Pancreas (tissue), 10 donors: ENCODE data around the gene DIAPH3. TPM values are rescaled to one million over a fixed set of nuclear protein-coding genes. Genes with fewer than 3 reads are reported as not detected.

Source experiments
- ATAC-seq, 4 donors: fragments of 200-7000 bp; cut with Tn5 transposase; one replicate each; pipeline versions ENCODE4 v1.8.0 to v1.9.1; 2020; ENCODE audit warnings: mild to moderate bottlenecking in 4 of 4, moderate library complexity in 4 of 4
- DNase-seq, 6 donors: peaks; one replicate each; pipeline ENCODE4 v3.0.0-alpha.2; 2020
- FAIRE-seq: peaks from 2 replicates; lab custom pipeline; 2012; peaks lifted over from hg19 to GRCh38; lab: Jason Lieb, UNC
- H3K27ac ChIP-seq, 4 donors: fragments of 200-600 bp; sonication (generic); 1 replicate in 3 of 4; 2 replicates in 1 of 4; pipeline versions ENCODE4 v1.5.0 to v1.8.0; 2020
- H3K27me3 ChIP-seq, 4 donors: fragments of 200-600 bp; one replicate each; pipeline ENCODE4 v1.8.0; 2021
- H3K36me3 ChIP-seq, 3 donors: fragments of 200-600 bp; sonication (generic) in 1 of 3; one replicate each; pipeline versions ENCODE4 v1.5.0 to v1.8.0; 2020 to 2021
- H3K4me1 ChIP-seq, 3 donors: fragments of 200-600 bp; one replicate each; pipeline ENCODE4 v1.8.0; 2021
- H3K4me3 ChIP-seq, 4 donors: fragments of 200-600 bp; sonication (generic) in 2 of 4; one replicate each; pipeline versions ENCODE4 v1.5.0 to v1.8.0; 2020 to 2021
- H3K9me3 ChIP-seq, 4 donors: fragments of 200-600 bp; one replicate each; pipeline ENCODE4 v1.8.0; 2021
- WGBS, 2 donors: extraction: QIAGEN DNeasy Blood & Tissue Kit; methylation state at CpG; one replicate each; pipeline ENCODE4 v1.1.7; 2013; 5-methylcytosine and 5-hydroxymethylcytosine counted together
- intact Hi-C, 3 donors: fragments of 100-400 bp; cut with DNase I; formaldehyde crosslinking; loops; one replicate each; pipeline versions ENCODE4 v1.11.1 to v1.14.2; 2022
- polyA plus RNA-seq, 2 donors: library from polyadenylated mRNA; stranded (reverse); fragments of 200-250 nt; gene quantifications; one replicate each; pipeline ENCODE4 v1.2.3, GENCODE V29; 2013
- total RNA-seq, 6 donors: library from RNA; stranded (reverse); fragmentation: NEBNext Ultra II Directional in 4 of 6; extraction: Animal tissue kit (Norgen Biotek cat#: 25700) in 4 of 6; gene quantifications; one replicate each; pipeline versions ENCODE4 v1.2.1 to v1.2.4, GENCODE V29; 2021 to 2023
- TF ChIP-seq, protein P1 (sequence below), 4 donors: fragments of 200-600 bp; sonication (generic) in 3 of 4; IDR thresholded peaks; one replicate each; pipeline versions ENCODE4 v1.5.0 to v1.8.0; 2021; ENCODE audit warnings: antibody characterized with exemption in 4 of 4
- donor health status: healthy with polysubstance abuse.
- donor health status: DM: no; HTN: no; CAD: no; lungs with moderate emphysema.
- donor health status: DM: no; HTN: no; CAD: no.
- donor health status: control.
- donor health status: control.
- donor health status: Bipolar disorder and iron deficiency.
- donor health status: DM: yes; HTN: yes; CAD: no.
- donor health status: DM: no; HTN: no; CAD: no.
- donor health status: DM: no; HTN: no; CAD: no.
- donor health status: DM: yes; HTN: yes; CAD: no.

Gene DIAPH3
- total and polyA plus RNA-seq, 8 donors = 0.12 to 1.3 (median 0.42) TPM; not detected in 1

DNA sequence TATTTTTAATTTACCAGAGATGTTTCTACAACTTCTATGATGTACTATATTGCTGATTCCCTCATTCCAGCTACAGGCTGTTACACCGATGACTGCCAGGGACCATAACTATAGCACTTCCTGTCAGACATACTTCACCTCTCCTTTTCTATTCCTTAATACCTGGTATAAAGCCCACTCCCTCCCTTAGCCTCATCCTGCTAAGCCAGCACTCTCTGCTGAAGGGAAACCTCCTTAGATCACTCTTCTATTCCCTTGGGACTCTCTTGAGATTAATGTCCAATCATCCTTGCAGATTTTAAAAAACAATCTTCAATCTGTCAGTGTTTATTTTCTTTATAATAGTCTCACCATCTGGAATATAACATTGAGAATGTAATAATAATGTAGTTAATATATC, 127.9 kb downstream of the DIAPH3 start:
- TF ChIP-seq, protein P1, sequence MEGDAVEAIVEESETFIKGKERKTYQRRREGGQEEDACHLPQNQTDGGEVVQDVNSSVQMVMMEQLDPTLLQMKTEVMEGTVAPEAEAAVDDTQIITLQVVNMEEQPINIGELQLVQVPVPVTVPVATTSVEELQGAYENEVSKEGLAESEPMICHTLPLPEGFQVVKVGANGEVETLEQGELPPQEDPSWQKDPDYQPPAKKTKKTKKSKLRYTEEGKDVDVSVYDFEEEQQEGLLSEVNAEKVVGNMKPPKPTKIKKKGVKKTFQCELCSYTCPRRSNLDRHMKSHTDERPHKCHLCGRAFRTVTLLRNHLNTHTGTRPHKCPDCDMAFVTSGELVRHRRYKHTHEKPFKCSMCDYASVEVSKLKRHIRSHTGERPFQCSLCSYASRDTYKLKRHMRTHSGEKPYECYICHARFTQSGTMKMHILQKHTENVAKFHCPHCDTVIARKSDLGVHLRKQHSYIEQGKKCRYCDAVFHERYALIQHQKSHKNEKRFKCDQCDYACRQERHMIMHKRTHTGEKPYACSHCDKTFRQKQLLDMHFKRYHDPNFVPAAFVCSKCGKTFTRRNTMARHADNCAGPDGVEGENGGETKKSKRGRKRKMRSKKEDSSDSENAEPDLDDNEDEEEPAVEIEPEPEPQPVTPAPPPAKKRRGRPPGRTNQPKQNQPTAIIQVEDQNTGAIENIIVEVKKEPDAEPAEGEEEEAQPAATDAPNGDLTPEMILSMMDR (IDR thresholded peaks at IDR 0.05) = no peak
- no peaks in the 10 kb centered on the region for H3K27me3 ChIP-seq
- ATAC-seq (no peak), FAIRE-seq (no peak), DNase-seq (no peak)
- no peak overlapping the region for H3K27ac ChIP-seq
- intact Hi-C loops = no loop called here
- H3K4me1 ChIP-seq = no peaks in the 10 kb centered on the region
- no peaks in the 10 kb centered on the region for H3K36me3 ChIP-seq
- WGBS, 2 donors = 97% methylated on average over 1 of the region's 1 CpG
- no peak overlapping the region for H3K4me3 ChIP-seq
- H3K9me3 ChIP-seq = no peaks in the 10 kb centered on the region

DNA sequence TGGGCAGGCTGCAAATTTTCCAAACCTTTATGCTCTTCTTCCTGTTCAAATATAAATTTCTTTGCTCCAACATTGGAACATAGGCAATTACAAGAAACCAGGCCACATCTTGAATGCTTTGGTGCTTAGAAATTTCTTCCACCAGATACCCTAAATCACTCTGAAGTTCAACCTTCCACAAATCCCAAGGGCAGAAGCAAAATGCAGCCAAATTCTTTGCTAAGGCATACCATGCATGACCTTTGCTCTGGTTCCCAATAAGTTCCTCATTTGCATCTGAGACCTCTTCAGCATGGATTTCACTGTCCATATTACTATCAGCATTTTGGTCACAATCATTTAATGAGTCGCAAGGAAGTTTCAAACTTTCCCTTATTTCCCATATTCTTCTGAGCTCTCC, 130.9 kb downstream of the DIAPH3 start:
- no peak for DNase-seq

DNA sequence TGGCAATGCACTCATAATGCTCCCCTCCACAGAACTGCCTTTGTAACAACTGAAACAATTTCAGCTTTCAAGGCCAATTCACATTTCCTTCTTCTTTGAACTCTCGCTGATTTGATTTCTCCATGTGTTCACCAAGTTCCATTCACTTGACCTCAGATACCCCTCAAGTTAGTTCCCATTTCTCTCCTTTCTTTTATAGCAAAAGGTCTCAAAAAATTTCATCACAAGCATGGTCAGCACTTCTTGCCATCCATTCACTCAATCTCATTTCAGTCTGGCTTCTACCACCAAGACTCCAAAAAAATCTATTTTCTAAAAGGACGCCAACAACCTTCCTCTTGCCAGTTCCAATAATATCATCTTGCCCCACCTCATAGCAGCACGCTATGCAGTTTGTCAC, 135.7 kb downstream of the DIAPH3 start:
- ATAC-seq (peak in 1 of 4 donors; percentile 49), DNase-seq (no peak), FAIRE-seq (no peak)
- H3K4me1 ChIP-seq = no peaks in the 10 kb centered on the region
- H3K4me3 ChIP-seq = no peak overlapping the region
- no peaks in the 10 kb centered on the region for H3K27me3 ChIP-seq
- TF ChIP-seq, protein P1 (IDR thresholded peaks at IDR 0.05) = no peak
- WGBS, 2 donors = 90 to 92% methylated on average over 3 of the region's 3 CpGs
- no peaks in the 10 kb centered on the region for H3K9me3 ChIP-seq
- H3K36me3 ChIP-seq = no peaks in the 10 kb centered on the region
- no peak overlapping the region for H3K27ac ChIP-seq
- intact Hi-C loops = no loop called here

More for the DNA sequence above, 130.9 kb downstream of the DIAPH3 start:
- H3K36me3 ChIP-seq = no peaks in the 10 kb centered on the region
- no peaks in the 10 kb centered on the region for H3K4me1 ChIP-seq
- no peak overlapping the region for H3K27ac ChIP-seq
- FAIRE-seq (no peak), ATAC-seq (no peak)
- no peak overlapping the region for H3K4me3 ChIP-seq
- no peaks in the 10 kb centered on the region for H3K9me3 ChIP-seq
- TF ChIP-seq, protein P1 (IDR thresholded peaks at IDR 0.05) = no peak
- 97 to 99% methylated on average over 1 of the region's 1 CpG for WGBS, 2 donors
- H3K27me3 ChIP-seq = no peaks in the 10 kb centered on the region
- intact Hi-C loops = no loop called here

DNA sequence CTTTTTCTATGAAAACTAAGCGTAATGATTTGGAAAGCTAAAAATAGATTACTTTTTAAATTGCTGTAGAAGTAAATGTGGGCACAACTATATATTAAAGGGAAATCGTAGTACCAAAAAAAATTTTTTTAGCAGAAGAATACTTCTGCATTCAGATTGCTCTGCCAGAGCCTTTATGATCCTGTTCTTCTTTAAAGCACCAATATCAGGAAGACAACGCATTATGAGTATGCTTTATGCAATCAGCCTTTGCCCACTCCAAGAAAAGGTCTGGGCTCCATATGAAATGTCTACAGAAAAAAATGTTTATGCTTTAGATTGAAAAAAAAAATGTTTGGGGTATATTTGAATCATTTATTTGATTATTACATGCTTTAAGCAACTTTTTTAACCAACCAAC, 137.4 kb downstream of the DIAPH3 start:
- no peak for FAIRE-seq

DNA sequence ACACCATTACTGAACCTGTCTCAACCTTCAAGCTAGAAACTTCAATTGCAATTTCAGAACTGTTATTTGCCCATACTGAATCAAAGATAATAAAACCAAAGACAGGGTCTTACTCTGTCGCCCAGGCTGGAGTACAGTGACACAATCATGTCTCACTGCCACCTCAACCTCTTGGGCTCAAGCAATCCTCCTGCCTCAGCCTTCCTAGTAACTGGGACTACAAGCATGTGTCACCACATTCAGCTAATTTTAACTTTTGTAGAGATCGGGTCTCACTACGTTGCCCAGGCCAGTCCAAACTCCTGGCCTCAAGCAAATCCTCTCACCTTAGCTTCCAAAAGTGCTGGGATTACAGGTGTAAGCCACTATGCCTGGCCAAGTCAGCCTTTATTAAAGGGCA, 143.4 kb downstream of the DIAPH3 start:
- DNase-seq (no peak), ATAC-seq (no peak), FAIRE-seq (no peak)
- no peaks in the 10 kb centered on the region for H3K27me3 ChIP-seq
- peak overlapping the region in 1 of 4 donors; percentile 62 for H3K27ac ChIP-seq
- no peaks in the 10 kb centered on the region for H3K36me3 ChIP-seq
- peaks cover 0 to 16% (median 5%) of the 10 kb centered on the region in 3 donors for H3K4me1 ChIP-seq
- H3K9me3 ChIP-seq = no peaks in the 10 kb centered on the region
- H3K4me3 ChIP-seq = no peak overlapping the region
- TF ChIP-seq, protein P1 (IDR thresholded peaks at IDR 0.05) = no peak
- intact Hi-C loops = no loop called here
- WGBS, 2 donors = 93 to 94% methylated on average over 3 of the region's 3 CpGs

More for the DNA sequence above, 137.4 kb downstream of the DIAPH3 start:
- Histone ChIP-seq H3K4me1 (no peaks in the 10 kb centered on the region), H3K4me3 (no peak overlapping the region), H3K36me3 (no peaks in the 10 kb centered on the region), H3K9me3 (no peaks in the 10 kb centered on the region), H3K27ac (no peak overlapping the region), H3K27me3 (no peaks in the 10 kb centered on the region)
- 63 to 81% methylated on average over 3 of the region's 3 CpGs for WGBS, 2 donors
- ATAC-seq = no peak
- intact Hi-C loops = no loop called here
- TF ChIP-seq, protein P1 (IDR thresholded peaks at IDR 0.05) = no peak
- DNase-seq = no peak
